Right renal pelvis (tissue), 4 donors: Measurements from ENCODE around the gene C3orf18. TPM values are rescaled to one million over a fixed set of nuclear protein-coding genes. Genes with fewer than 3 reads are reported as not detected.
A peak's percentile ranks its signal among the peaks of the same experiment; 100 is the strongest.

Source experiments
- DNase-seq, 4 donors: peaks; one replicate each; pipeline ENCODE4 v3.0.0-alpha.2; 2013; ENCODE audit warnings: low read depth in 4 of 4, low spot score in 3 of 4, missing footprints in 1 of 4
- polyA plus RNA-seq, 4 donors: library from polyadenylated mRNA; unstranded; fragments of 120-200 nt; gene quantifications; one replicate each; pipeline ENCODE4 v1.2.1, GENCODE V29; 2013; ENCODE audit not compliant: insufficient read length in 4 of 4

Gene C3orf18
- polyA plus RNA-seq, 4 donors = 15.0 to 18.4 (median 16.8) TPM

- no peak for DNase-seq
Measured at GRCh38 chr3:50581459-50581842, 13.9 kb upstream of the C3orf18 start.

DNA sequence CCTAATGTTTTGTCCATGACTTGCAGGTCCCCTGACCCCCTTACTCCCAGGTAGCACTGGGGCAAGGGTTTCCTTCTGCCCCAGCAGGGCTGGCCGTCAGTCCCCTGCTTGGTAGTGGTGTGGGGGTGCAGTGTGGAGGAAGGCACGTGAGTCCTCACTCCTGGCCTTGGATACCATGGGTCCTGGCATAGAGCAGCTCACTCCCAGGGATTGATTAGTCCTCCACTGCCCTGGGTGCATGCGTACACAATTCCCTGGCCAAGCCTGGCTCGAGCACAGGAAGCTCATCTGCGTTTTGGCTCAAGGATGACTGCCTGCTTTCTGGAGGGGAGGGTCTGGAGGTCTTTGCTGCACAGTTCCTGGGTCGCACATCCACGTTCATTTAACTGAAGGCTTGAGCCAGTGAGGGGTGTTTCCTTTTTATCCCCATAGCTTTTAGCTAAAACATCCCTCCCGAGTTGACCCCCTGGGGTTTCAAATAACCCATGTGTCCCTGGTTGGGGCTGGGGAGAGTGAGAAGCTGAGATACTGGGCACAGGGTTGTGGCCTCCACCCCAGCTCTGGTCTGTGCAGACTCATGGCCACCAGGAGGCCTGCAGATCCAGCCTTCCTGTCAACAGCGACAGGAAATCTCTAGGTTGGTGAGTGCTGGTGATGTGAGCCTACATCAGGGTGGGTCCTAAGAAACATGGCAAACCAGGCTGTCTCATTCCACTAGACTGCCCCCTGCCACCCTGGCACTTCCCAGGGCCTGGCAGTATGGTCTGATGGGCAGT, 13.3 kb upstream of the C3orf18 start:
- DNase-seq = no peak

GRCh38 chr3:50577348-50577747, 9.8 kb upstream of the C3orf18 start:
- no peak for DNase-seq

- no peak for DNase-seq
Measured at GRCh38 chr3:50575372-50575771, 7.8 kb upstream of the C3orf18 start.

- no peak for DNase-seq
Measured at GRCh38 chr3:50574444-50574831, 6.9 kb upstream of the C3orf18 start.

- DNase-seq = no peak
Measured at GRCh38 chr3:50573566-50574443, 6.3 kb upstream of the C3orf18 start.

DNA sequence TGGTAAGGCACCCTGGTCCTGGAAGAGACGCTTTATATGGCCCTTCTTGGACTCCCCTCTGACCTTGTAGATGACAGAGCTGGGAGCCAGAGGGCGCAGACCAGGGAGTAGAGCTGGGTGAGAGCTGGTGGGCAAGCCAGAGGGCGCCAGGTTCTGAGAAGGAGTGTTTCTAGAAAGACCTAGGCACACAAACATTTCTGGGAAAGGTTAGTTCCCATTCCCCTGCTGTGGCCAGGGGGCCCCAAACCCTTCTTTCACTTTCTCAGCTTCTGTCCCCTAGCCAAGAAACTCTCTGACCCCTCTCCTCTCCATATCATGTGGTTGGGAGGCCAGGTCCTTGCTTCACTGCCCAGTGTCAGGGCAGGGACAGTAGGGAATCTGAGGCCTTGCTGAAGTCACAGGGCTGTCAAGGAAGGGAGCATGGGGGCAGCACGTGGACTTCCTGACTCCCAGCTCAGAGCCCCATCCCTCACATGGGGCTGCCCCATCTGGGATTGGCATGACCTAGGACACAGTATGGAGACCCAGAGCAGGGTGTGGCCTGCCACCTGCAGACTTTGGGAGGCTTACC, 5.3 kb upstream of the C3orf18 start:
- DNase-seq = no peak

GRCh38 chr3:50572158-50572557, 4.6 kb upstream of the C3orf18 start:
- peak in 2 of 4 donors; percentile 41 to 57 for DNase-seq

GRCh38 chr3:50571486-50571885, 3.9 kb upstream of the C3orf18 start:
- DNase-seq = no peak

DNA sequence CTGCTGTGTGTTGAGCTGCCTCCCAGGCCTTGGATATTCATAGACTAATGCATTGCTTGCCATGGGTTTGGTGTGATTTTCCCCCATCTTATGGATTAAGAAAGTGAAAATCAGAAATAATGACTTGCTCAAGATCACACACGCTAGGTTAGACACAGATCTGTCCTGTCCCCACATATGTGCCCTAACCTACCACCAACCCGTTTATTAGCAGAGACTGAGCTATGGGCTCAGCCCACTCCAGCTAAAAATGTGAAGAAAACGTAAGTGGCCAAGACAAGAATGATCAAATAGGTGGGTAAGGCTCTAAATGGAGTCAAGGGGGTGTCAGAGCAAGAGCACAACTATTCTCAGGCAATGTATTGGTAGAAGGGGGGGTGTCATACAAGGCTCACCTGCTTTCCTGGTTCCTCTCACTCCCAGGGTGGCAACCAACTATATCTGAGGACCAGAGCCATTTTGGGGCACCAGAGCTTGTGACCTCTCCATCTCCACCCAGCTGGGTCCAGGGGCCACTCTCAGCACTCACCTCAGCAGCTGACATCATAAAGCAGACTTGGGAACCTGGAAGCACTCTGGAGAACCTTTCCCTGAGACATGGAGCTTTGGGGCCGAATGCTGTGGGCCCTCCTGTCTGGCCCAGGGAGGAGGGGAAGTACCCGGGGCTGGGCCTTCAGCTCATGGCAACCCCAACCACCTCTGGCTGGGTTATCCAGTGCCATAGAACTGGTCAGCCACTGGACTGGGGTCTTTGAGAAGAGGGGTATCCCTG, 3.1 kb upstream of the C3orf18 start:
- DNase-seq = no peak

- DNase-seq = peak; percentile 89 to 95 (median 93)
Measured at GRCh38 chr3:50568947-50569749, 1.6 kb upstream of the C3orf18 start, which contains the start of gene HEMK1. TSS of gene HEMK1 (plus strand) at chr3:50569522. CDS start at chr3:50571105, 1,583 bp downstream.

- DNase-seq = no peak
Measured at GRCh38 chr3:50567011-50567385, 549 bp downstream of the C3orf18 start.

GRCh38 chr3:50564321-50564720, 3.2 kb downstream of the C3orf18 start:
- no peak for DNase-seq

- no peak for DNase-seq
Measured at GRCh38 chr3:50563867-50564266, 3.7 kb downstream of the C3orf18 start.

DNA sequence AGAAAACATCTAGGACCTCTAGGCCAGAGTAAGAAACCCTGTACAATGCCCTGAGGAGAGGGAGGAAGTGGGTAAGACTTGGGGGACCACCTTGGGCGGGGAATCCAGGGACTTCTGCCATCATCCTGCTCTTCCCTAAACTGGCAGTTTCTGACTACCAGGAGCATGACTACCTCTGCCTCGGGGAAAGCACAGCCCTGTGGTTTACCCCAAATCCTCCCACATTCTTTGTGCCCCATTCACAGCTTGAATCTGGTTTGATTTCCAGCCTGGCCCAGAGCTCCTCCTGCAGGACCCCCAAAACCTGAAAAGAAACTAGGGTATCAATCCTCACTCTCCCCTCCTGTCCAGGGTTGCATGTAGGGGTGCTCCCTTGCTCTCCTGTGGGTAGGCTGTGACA, 4.7 kb downstream of the C3orf18 start:
- no peak for DNase-seq

- no peak for DNase-seq
Measured at GRCh38 chr3:50559702-50560101, 7.8 kb downstream of the C3orf18 start.

GRCh38 chr3:50557915-50558314, 9.6 kb downstream of the C3orf18 start:
- DNase-seq = no peak

- no peak for DNase-seq
Measured at GRCh38 chr3:50557106-50557505, 10.4 kb downstream of the C3orf18 start.

DNA sequence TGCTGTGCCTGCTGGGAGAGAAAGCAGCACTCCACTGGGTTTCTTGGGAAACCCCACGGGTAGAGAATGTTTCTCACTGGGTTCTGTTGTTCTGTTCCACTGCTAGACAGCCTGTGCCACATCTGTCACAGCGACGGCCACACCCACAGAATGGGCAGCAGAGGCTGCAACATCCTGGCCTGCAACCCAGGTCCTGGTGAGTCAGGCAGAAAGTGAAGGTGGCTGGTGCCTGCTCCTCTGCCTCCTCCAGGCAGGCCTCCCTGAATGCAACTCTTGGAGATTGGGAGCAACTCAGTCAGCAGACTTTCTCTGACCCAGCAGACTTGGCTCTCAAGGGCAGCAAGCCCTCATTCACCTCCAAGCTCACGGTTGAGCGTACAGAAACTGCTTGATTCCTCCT, 13.0 kb downstream of the C3orf18 start:
- DNase-seq = no peak

GRCh38 chr3:50552598-50552997, 14.9 kb downstream of the C3orf18 start:
- DNase-seq = no peak
